GM10248 (cell line): ENCODE results near the gene CLEC17A.

Experiments
- CTCF ChIA-PET: fragments of 300-600 bp; sonication (Branson Sonifier 250); formaldehyde crosslinking; extraction: SDS; loops from one replicate; lab custom pipeline; 2021; ENCODE audit warnings: antibody characterized with exemption; lab: Yijun Ruan, JAX
- POLR2A ChIA-PET: fragments of 350-650 bp; sonication (Branson Sonifier 250); formaldehyde crosslinking; extraction: SDS; loops from one replicate; lab custom pipeline; 2020; ENCODE audit warnings: antibody characterized with exemption; lab: Yijun Ruan, JAX
- DNase-seq: peaks from one replicate; pipeline ENCODE4 v3.0.0; 2012; ENCODE audit errors: extremely low spot score
- CTCF ChIP-seq: IDR thresholded peaks from 2 replicates; pipeline ENCODE4 v1.5.1; 2012; ENCODE audit warnings: mild to moderate bottlenecking, low read depth; ENCODE audit errors: extremely low read depth, missing control alignments, control extremely low read depth

CLEC17A gene

GRCh38 chr19:14558370-14559066 is 24.4 kb upstream of the CLEC17A start:
- POLR2A ChIA-PET: no interaction called here
- CTCF ChIA-PET: interaction anchor here (1.7 to 6.5 kb wide), 5 partner anchors 9 to 129 kb away, joined by 5 to 73 read pairs (median 49); partner anchors contain the start of genes NDUFB7 and ZNF333
- TF ChIP-seq CTCF: no peak
- DNase-seq: no peak

- no peak for DNase-seq
- TF ChIP-seq CTCF: no peak
- ChIA-PET CTCF (interaction anchor here (1.0 to 4.9 kb wide), 3 partner anchors 13 to 126 kb away, joined by 3 to 18 read pairs (median 7); no protein-coding TSS in a partner anchor), POLR2A (no interaction called here)
These were observed 22.7 kb upstream of the CLEC17A start for GRCh38 chr19:14559916-14560775.

GRCh38 chr19:14560776-14561108 is 22.1 kb upstream of the CLEC17A start:
- POLR2A ChIA-PET: no interaction called here
- DNase-seq: no peak
- TF ChIP-seq CTCF: no peak
- CTCF ChIA-PET: interaction anchor here (1.7 to 4.9 kb wide), 3 partner anchors 12 to 126 kb away, joined by 7 to 33 read pairs (median 18); partner anchors contain the start of gene NDUFB7

GRCh38 chr19:14561249-14561648 is 21.6 kb upstream of the CLEC17A start:
- no peak for DNase-seq
- no peak for TF ChIP-seq CTCF
- ChIA-PET POLR2A (no interaction called here), CTCF (interaction anchor here (1.0 to 4.9 kb wide), 4 partner anchors 11 to 129 kb away, joined by 3 to 33 read pairs (median 10); partner anchors contain the start of genes NDUFB7 and ZNF333)

- TF ChIP-seq CTCF: no peak
- peak; percentile 64 for DNase-seq
- ChIA-PET CTCF (interaction anchor here (1.0 to 4.9 kb wide), 4 partner anchors 11 to 128 kb away, joined by 3 to 33 read pairs (median 10); partner anchors contain the start of genes NDUFB7 and ZNF333), POLR2A (no interaction called here)
These were observed 21.0 kb upstream of the CLEC17A start for GRCh38 chr19:14561847-14562351.
